ENCODE data around the gene UBC.
"Not testable (repeated sequence)": the region's sequence is repeated elsewhere in the genome, so short reads cannot be mapped to it uniquely, and the experiment has no call there.

The UBC gene

DNA sequence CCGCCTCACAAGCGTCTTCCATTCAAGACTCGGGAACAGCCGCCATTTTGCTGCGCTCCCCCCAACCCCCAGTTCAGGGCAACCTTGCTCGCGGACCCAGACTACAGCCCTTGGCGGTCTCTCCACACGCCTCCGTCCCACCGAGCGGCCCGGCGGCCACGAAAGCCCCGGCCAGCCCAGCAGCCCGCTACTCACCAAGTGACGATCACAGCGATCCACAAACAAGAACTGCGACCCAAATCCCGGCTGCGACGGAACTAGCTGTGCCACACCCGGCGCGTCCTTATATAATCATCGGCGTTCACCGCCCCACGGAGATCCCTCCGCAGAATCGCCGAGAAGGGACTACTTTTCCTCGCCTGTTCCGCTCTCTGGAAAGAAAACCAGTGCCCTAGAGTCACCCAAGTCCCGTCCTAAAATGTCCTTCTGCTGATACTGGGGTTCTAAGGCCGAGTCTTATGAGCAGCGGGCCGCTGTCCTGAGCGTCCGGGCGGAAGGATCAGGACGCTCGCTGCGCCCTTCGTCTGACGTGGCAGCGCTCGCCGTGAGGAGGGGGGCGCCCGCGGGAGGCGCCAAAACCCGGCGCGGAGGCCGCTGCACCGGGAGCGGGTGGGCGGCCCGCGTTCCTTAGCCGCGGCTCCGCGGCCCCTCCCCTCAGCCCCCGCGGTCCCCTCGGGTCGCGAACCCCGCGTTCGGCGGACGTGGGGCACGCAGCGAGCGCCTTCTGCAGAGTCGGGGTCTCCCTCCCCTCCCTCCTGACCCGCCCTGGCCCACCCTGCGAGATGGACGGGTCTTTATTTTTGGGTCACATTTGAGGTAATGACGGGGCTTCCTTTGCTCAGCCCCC, at the start of gene UBC:
Gene UBC, minus strand, starts transcription at position 259 of the 847 bp plus-strand sequence. CDS start 879 bp downstream, outside the sequence.
- DNase-seq = peak; percentile 87 to 92

DNA sequence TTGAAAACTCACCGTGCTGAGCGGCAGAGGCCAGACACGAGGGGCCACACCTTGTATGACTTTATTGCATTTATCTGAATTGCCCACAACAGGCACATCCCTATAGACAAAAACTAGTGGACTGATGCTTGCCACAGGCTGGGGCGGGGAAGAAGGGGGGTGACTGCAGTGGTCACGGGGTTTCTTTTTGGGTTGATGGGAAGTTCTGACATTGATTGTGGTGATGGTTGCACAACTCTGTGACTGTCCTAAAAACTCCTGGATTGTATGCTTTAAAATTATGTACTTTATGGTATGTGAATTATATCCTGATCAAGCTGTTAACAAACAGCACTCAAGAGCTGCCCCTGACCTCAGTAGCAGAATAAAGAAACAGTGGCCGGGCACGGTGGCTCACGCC, 48.8 kb upstream of the UBC start:
- DNase-seq = no peak

DNA sequence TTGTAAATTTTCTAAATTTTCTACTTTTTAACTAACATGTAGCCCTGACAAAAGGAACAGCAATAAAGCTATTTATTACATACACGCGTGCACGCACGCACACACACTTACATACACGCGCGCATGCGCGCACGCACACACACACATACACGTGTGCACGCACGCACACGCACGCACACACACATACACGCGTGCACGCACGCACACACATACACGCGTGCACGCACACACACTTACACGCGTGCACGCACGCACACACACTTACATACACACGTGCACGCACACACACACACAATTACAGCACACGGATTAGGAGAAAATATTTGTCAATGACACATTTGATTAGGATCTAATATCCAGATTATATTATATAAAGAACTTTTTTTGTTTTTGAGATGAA, 46.6 kb upstream of the UBC start:
- no peak for DNase-seq

DNA sequence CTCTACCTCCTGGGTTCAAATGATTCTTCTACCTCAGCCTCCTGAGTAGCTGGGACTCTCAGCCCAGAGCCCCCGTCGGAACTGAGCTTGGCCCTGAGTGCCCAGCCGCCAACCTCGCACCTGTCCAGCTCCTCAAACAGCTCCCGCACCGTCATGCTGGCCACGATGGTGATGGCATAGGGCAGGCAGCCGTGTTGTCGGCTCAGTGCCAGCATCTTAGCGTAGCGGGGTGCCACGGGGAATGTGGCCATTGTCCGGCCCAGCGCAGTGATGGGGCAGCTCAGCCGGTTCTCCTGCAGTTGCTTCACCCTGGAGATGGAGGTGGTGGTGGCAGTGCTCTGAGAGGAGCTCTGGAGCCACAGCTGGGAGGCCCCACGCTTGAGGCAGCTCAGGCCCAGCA, 42.1 kb upstream of the UBC start:
- DNase-seq = no peak

DNA sequence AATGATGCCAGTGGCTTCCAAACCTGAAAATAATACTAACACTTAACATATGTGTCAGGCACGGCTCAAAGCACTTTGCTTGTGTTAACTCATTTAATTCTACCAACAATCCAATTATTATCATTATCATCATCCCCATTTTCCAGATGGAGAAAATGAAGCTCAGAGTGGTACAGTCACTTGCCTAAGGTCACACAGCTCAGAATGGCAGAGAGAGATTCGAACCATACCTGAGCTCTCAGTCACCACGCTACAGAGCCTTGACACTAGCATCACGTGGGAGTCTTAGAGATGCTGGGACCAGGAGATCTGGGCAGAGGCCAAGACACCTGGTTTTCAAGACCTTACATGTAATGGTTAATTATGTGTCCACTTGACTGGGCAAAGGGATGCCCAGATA, 40.3 kb upstream of the UBC start:
- no peak for DNase-seq

DNA sequence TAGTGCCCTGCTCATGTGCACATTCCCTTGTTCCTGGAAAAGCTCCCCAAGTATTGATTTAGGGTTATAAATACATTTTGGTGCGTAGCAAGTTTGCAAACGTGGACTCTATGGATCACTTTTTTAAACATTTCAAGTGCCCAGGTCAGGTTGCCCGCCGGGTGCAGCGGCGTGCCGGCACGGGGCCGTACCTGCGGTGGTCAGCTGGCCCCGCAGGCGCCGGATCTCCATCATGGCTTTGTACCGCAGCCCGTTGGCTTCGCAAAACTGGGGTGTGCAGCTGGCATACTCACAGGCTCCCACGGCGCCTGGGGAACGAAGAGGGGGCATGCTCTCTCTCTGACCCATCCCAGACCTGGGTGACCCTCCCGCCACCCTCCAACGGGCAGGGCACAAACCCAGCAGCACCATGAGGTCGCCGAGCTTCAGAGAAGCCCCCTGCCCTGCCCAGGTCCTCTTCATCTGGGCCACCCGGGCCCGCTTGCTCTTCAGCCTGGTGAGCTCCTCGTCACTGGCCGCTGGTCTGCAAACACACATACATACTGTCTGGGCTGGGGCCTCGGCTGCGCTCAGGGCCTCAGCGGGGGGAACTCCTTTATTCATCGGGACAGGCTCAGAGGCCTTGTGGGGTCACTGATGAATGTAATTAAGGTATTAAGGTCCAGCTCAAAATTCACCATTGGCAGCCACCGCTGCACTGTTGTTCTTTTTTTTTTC, 39.4 kb upstream of the UBC start:
- no peak for DNase-seq

DNA sequence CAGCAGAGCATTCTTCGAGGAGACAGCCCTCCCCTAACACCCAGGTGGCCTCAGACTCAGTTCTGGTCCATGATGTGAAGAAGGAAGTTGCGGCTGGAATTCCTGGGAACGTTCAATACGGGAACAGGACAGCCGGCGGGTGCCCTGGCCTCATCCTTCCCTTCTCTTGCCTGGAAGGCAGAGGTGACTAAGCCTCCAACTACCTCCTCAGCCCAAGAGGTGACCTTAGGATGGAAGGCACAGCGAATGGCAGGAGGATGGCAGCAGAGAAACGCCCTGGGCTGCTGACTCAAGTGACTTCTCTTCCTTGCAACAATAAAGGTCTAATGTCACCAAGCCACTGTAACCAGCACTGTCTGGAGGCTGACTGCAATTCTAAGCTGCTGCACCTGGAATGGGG, 38.4 kb upstream of the UBC start:
- no peak for DNase-seq

DNA sequence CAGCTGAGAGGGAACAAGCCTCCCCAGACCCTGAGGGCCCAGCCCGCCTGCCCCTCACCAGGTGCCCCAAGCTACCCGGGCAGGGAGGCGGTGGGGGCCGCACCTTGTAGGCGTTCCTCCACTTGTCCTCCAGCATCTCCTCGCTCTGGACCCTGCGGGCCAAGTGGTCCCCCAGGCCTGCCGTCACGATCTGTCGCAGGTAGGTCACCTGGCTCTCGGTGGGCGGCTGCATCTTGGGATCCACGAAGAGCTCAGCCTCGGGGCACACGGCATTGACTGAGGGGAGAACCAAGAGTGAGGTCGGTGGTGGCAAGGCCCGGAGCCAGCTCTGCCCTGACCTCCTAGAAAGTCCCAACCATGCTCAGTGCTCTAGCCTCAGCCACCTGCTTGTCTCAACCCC, 37.8 kb upstream of the UBC start:
- no peak for DNase-seq

DNA sequence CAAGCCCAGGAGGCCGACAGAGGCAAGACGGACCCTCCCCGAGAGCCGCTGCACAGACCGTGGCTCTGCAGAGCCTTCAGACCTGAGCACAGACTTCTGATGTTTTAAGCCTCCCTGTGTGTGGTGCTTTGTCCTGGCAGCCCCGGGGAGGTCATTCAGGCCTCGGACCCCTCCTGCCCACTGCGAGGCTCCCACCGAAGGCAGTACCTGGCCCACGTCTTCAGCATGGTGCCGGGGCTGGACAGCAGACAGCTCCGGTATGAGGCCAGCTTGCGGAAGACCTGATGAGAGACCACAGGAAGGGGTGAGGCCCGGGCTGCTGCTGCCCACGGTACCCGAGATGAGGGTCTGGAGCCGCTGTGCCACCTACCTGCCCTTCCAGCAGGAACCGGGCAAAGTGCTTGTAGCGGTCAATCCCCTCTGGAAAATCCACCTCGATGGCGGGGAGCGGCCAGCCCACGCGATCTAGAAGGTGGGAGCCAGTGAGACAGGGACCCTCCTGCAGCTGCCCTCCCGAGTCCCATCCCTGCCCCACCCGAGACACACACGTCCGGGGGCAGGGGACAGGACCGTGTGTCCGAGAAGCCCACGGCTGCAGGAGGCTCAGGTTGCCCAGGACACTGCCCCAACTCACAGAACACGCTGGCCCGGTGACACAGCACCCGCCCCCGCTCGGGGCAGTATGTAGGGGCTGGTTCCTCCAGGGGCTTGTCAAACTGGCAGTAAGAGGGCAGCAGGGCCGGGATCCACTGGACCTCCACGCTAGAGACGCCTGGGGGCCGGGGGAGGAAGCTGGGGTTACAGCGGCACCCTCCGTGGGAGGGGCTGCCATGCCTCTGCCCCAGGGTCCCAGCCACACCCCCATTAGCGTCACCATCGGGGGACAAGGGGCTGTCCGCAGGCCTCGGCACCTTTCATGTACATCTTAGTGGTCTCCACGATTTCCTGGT, 35.6 kb upstream of the UBC start:
- no peak for DNase-seq

DNA sequence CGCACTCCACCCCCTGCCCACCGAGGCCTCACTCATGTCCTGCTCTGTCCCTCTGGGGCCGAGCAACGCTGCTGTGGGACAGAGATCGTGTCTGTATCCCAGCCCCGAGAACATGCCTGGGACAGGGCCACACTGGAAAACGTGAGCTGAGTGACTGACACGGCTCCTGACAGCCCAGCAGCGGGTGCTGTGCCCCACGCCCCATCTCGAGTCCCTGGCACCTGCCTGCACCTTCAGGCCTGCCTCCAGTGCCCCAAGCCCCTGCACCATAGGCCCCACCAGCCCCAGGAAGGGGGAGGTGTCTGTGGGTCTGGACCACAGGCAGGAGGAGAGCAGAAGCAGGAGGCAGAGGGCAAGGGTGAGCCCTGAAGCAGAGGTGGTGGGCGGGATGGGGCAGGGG, 34.6 kb upstream of the UBC start:
- no peak for DNase-seq

DNA sequence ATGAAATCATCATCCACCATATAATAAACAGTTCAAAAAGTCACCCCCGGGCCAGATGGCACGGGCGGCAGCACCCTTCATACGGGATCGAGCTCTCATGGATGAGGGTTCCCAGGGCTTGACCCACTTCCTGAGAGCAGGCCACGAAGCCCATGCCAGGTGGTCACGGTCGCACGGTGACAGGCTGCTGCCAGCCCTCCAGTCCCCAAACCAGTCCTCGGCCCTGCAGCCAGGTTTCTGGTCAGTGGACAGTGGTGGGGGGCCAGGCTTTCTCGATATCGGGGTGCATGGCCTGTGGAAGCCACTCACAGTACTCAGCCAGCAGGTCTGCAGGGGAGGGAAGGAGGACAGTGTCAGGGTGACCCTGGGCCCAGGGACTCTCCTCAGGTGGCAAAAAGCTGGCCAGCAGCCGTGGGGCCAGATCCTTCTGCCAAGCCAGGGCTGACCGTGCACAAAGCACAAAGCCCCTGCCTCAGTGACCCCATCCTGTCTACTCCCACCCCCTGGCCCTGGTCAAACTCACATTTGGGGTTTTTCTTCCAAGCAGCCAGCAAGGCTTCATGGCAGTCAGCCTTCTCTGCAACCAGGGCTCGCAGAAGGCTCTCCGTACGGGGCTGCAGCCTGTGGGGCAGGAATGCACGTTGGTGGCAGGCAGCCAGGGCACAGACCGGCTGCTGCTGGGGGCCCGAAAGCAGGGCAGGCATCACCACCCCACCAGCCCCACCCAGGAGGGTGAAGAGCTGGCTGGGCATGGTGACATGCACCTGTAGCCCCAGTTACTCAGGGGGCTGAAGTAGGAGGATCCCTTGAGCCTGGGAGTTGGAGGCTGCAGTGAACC, 33.3 kb upstream of the UBC start:
- DNase-seq = no peak

DNA sequence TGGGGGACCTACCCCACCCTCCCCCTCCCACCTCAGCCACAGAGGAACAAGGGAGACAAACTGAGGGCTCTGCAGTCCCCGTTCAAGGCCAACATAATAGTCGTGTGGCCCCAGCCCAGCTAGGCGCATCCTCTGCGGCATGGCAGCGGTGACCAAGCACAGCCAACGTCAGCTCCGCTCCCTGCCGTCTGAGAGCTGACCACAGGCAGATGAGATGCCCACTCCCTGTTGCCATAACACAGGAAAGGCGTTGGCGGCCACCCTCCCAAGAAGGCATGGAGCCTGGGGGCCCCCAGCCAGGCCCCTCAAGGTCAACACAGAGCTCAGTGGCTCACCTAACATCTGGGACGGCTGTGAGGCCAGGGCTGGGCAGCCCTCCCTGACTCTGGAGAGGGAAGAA, 32.6 kb upstream of the UBC start:
- DNase-seq = no peak

DNA sequence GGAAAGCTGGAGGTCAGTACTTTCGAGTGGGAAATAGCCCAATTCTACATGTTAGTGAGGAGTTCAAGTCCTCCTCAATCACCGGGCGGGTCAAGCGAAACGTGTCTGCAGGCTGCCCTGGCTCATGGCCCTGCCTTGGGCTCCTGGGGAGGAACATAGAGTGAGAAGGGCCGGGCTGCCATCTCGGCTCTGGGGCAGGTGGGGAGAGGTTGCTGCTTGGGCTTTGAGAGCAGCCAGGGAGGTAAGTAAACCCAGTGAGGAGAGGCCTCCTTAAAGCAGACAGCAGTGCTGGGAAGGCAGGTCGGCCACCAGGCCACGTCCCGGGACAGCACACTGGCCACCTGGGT, 32.0 kb upstream of the UBC start:
- DNase-seq = no peak

DNA sequence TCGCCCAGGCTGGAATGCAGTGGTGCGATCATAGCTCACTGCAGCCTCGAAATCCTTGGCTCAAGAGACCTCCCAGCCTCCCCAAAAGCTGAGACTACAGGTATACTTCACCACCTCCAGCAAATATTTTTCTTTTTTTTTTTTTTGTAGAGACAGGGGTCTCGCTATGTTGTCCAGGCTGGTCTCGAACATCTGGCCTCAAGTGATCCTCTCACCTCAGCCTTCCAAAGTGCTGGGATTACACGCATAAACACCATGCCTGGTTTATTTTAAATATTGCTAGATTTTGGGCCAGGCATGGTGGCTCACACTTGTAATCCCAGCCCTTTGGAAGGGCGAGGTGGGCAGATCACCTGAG, 26.7 kb upstream of the UBC start:
- no peak for DNase-seq

DNA sequence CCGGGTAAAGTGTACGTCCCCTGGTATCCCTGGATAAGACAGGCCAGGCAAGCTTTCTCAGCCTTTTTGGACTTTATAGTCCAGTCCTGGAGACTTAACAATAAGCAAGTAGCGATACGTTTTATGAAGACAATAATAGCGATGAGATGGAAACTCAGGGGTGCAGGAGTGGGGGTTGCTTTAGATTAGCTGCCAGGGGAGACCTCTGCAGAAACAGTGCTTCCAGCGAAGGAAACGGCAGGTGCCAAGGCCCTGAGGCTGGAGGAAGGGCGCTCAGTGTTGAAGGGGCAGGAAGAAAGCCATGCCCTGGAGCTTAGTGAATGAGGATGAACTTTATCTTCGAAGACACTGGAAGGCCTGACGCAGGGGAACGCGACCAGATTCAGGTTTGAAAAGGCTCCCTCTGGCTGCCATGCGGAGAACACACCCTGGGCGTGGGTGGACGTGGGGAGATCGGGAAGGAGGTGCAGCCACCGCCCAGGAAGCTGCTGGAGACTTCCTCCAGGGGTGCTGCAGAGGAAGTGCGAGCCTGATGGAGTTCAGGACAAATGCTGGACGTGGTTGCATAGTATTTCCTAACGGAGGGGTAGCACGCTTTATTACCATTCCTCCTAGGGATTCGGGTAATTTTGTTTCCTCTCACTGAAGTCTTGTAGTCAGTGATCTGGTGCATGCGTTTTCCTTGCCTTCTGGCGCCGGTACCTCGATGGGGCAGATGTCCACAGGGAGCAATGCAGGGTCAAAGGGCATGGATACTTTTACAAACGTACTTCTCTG, 26.1 kb upstream of the UBC start:
- DNase-seq = peak; percentile 85 to 88

DNA sequence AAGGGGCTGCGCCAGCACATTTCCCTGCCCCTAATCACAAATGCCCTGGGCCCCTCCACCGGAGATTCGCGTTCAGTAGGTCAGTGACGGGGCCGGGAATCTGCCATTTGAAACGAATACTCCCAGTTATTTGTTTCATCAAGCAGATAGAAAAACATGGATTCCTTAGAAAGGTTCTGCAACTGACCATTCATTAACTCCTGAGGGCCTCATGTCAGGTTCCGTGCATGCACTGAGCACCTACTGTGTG, 25.6 kb upstream of the UBC start:
- DNase-seq = no peak

DNA sequence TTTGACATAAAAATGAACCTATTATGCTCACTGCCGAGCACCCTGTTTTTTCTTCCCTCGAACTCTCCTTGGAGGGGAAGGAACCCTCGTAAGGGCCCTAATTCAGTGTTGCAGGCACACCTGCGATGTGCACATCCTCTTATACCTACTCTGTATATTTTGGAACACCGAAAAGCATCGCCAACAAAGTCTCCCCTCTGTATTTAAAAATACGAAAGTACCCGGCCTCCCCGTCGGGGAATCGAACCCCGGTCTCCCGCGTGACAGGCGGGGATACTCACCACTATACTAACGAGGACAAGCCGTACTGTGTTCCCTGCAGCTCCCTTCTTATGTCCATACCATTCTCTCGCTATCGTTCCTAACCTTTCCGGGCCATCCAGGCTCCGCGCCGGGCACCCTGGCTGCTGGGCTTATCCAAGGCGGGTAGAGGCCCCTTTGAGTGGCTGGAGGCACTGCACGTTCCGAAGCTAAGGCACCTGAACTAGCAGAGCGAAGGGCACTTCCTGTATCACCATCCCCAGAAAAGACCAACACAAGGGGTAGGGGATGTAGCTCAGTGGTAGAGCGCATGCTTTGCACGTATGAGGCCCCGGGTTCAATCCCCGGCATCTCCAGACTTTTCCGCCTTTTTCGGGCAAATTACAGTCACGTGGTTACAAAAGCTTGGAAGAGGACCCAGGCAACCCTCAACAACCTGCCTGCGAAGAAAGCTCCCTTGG, 25.1 kb upstream of the UBC start:
- DNase-seq = peak; percentile 92

DNA sequence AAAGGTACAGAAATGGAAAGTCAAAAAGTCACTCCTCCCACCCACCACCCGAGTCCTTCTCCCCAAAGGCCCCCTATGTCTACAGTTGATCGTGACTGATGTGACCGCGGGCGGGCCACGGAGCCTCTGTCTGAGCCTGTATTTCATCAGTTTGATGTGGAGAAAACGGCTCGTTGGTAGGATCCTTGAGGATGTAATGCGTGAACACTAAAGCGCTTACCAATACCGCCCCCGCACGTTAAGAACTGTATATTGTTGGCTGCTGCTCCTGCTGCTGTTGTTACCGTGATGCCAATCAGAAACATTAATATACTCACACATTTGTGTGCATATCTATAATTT, 24.6 kb upstream of the UBC start:
- peak; percentile 51 to 62 for DNase-seq

DNA sequence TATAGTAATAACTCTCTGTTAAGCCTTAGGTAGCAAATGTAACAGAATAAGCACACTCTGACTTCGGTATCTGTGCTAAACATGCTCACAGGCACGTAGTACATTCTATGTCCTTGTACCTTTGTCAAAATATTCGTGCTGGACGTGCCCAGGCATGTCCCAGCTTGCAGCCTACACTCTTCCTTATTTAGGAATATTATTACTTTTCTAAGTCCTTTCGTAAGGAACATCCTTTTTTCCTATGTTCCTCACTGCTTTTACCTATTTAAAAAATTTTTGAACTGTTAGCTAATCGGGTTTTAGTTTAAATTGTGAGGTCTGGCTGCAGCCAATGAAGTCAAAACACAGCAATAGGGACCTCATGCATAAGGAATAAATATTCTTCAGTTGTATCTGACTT, 24.1 kb upstream of the UBC start:
- DNase-seq = no peak

DNA sequence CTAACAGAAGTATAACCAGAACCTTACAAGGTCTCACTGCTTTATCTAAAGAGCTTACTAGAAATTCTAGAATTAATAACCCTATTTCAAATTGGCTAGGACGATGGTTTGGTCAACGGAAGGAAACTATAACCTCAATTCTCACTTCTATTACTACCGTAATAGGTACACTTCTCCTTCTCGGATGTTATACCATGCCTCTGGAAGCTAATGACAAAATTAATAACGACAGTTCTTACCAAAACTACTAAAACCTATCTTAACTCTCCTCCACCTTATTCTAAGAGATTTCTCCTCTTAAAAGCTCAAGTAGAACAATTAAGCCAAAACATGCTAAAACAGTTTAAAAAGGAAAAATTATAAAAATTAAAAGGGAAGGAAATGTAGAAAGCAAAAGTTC, 23.7 kb upstream of the UBC start:
- DNase-seq = no peak

DNA sequence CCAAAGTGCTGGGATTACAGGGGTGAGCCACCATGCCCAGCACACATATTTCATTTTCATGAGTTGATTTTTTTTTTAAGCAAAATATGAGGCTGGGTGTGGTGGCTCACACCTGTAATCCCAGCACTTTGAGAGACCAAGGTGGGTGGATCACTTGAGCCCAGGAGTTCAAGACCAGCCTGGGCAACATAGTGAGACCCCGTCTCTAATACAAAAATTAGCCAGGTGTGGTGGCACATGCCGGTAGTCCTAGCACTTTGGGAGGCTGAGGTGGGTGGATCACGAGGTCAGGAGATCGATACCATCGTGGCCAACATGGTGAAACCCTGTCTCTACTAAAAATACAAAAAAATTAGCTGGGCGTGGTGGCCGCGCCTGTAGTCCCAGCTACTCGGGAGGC, 17.1 kb upstream of the UBC start:
- DNase-seq = not testable (repeated sequence)

DNA sequence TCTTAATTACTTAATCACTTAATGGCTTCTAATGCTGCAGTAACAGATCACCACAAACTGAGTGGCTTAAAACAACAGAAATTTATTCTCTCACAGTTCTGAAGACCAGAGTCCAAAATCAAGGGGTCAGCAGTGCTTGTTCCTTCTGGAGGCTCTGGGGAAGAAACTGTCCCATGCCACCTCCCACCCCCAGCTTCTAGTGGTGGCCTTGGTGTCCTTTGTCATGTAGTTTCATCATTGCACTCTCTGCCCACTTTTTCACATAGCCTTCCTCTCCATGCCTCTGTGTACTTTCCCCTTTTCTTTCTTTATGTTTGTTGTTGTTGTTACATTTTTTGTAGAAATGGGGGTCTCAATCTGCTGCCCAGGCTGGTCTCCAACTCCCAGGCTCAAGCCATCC, 16.1 kb upstream of the UBC start:
- DNase-seq = no peak
